Measurements from ENCODE around the gene JMJD1C. TPM values are rescaled to one million over a fixed set of nuclear protein-coding genes. Genes with fewer than 3 reads are reported as not detected.
"Not testable (repeated sequence)": the region's sequence is repeated elsewhere in the genome, so short reads cannot be mapped to it uniquely, and the experiment has no call there.

Gene JMJD1C
- total RNA-seq, 1 donor from 2014 or later, result 123 TPM

- peak; percentile 81 for DNase-seq (ENCODE audit: extremely low read depth, low read depth, low spot score)
These were observed 229.5 kb downstream of the JMJD1C start for GRCh38 chr10:63236113-63236935.

GRCh38 chr10:63235136-63235535 lies 230.6 kb downstream of the JMJD1C start:
- DNase-seq (ENCODE audit: extremely low read depth, low read depth, low spot score), result not testable (repeated sequence)

DNA sequence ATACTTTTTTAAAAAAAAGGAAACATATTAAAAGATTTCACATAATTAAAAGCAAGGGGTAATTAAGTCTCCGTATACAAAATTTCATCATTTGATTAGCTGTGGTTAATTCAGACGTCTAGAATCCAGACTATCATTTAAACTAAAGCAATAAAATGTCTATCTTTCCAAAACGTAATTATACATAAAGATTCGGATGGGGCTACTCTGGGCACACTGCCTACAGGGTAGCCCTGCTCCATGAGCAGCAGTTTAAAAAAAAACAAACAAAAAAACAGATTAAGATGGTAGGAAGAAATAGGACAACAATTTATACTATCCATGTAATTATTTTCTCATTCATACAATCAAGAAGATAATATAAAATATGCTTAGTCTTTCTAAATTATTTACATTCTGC lies 236.6 kb downstream of the JMJD1C start:
- DNase-seq (ENCODE audit: extremely low read depth, low read depth, low spot score), result no peak

DNA sequence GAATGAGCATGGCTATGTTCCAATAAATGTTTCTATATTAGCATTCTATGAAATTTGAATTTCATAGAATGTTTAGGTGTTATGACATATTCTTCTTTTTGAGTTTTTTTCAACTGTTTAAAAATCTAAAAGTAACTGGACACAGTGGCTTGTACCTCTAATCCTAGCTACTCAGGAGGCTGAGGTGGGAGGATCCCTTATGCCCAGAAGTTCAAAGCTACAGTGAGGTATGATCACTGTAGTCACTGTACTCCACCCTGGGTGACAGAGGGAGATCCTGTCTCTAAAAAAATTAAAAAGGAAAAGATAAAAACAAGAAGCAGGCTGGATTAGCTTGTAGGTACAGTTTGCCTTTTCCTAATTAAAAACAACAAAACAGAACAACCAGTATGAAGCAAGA lies 237.5 kb downstream of the JMJD1C start:
- DNase-seq (ENCODE audit: extremely low read depth, low read depth, low spot score), result no peak

- DNase-seq (ENCODE audit: extremely low read depth, low read depth, low spot score), result no peak
These were observed 238.4 kb downstream of the JMJD1C start for GRCh38 chr10:63227207-63227895.

- DNase-seq (ENCODE audit: extremely low read depth, low read depth, low spot score), result no peak
These were observed 241.5 kb downstream of the JMJD1C start for GRCh38 chr10:63224241-63224640.

- no peak for DNase-seq (ENCODE audit: extremely low read depth, low read depth, low spot score)
These were observed 243.8 kb downstream of the JMJD1C start for GRCh38 chr10:63221950-63222349.

- no peak for DNase-seq (ENCODE audit: extremely low read depth, low read depth, low spot score)
These were observed 246.0 kb downstream of the JMJD1C start for GRCh38 chr10:63219749-63220148.

- DNase-seq (ENCODE audit: extremely low read depth, low read depth, low spot score), result no peak
These were observed 248.6 kb downstream of the JMJD1C start for GRCh38 chr10:63217120-63217605.

DNA sequence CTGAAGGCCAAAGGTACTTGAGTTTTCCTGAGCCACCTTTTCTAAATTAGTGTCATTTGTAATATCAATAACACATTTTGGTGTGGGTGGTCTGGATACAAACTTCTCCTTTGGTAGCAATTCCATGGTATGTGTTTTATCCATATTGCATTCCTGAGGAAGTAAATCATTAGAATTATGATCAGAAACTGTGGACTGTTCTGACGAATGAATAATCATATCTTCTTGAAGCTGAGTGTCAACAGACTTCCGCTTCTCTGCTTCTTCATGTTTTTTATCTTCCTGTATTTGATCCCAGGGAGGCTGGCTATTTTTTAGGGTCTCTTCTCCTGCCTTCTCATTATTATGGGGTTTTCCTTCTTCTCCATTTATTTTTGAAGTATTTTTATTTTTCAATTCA lies 251.2 kb downstream of the JMJD1C start:
- no peak for DNase-seq (ENCODE audit: extremely low read depth, low read depth, low spot score)

DNA sequence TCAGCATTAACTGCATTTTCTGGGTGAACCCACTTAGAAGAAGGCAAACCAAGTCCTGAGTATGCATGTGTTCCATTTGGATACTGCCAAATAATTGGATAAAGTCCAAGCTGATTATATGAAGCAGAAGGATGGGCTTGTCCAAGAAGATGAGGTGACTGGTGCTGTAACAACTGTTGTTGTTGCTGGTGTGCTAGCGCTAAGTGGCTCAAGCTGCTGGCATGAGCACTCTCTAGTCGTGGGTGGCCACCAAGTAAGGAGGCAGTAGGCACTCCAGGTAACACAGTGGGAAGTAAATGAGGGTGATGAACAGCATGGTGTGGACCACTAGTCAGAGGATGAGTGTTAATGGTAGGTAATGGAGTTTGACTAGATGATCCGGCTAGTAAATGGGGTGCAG lies 252.3 kb downstream of the JMJD1C start:
- DNase-seq (ENCODE audit: extremely low read depth, low read depth, low spot score), result no peak

DNA sequence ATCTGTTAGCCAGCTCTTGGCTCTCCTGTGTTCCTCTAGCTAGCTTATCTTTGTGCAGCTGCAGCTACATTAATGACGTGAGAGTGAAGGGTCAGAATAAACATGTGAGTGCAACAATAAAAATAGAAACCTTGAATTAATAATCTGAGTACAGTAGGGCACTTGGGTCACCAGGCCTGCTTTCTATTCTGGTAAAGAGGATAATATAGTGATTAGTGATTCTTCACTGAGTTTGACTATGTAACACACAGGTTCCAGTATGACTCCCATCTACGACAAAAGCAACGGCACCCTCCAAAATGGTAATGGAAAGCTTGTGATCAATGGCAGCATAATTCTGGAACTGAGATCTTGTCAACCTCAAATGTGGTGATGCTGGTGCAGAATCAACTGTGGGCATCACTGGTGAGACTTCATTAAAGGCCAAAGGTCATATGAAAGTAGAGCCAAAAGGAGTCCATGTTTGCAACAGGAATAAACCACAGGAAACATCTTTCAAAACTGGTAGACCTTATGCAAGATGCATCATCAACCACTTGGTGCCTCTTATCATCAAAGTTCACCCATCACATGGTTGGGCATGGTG lies 255.1 kb downstream of the JMJD1C start:
- DNase-seq (ENCODE audit: extremely low read depth, low read depth, low spot score), result no peak

DNA sequence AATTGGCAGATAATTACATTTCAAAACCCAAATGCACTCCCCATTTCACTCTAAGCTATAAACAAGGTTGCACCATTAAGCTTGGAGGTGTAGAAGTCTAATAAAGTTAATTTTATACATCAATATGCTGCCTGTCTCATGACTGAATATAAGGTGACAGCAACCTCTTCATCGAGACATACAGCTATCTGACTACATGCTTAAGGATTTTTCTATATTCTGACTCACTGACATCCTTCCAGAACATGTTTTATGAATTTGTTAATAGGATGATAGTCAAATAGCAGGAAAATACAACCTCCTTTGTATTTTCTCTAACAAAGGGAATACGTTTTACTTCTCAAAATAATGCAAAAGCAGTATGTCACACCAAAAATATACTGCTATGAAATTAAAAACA lies 256.1 kb downstream of the JMJD1C start:
- DNase-seq (ENCODE audit: extremely low read depth, low read depth, low spot score), result no peak

- no peak for DNase-seq (ENCODE audit: extremely low read depth, low read depth, low spot score)
These were observed 256.8 kb downstream of the JMJD1C start for GRCh38 chr10:63208986-63209385.

- peak; percentile 66 for DNase-seq (ENCODE audit: extremely low read depth, low read depth, low spot score)
These were observed 258.6 kb downstream of the JMJD1C start for GRCh38 chr10:63206997-63207811.

DNA sequence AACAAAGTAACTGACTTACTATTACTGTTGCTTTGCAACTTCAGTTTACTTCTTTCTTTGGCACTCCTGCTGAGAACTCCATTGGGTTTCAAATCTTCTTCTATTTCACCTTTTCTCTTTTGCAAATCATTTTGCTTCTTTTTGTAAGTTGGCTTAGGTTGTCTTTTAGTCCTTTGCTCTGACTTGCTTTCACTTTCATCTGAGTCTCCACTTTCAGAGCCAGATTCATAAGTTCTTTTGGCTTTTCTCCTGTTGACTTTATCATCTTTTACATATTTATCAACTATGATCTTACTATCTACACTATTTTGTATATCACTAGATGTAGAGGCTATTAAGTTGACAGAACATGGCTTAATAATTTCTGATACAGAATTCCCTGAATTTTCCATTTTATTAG lies 259.2 kb downstream of the JMJD1C start:
- no peak for DNase-seq (ENCODE audit: extremely low read depth, low read depth, low spot score)

- no peak for DNase-seq (ENCODE audit: extremely low read depth, low read depth, low spot score)
These were observed 260.4 kb downstream of the JMJD1C start for GRCh38 chr10:63205421-63205820.

DNA sequence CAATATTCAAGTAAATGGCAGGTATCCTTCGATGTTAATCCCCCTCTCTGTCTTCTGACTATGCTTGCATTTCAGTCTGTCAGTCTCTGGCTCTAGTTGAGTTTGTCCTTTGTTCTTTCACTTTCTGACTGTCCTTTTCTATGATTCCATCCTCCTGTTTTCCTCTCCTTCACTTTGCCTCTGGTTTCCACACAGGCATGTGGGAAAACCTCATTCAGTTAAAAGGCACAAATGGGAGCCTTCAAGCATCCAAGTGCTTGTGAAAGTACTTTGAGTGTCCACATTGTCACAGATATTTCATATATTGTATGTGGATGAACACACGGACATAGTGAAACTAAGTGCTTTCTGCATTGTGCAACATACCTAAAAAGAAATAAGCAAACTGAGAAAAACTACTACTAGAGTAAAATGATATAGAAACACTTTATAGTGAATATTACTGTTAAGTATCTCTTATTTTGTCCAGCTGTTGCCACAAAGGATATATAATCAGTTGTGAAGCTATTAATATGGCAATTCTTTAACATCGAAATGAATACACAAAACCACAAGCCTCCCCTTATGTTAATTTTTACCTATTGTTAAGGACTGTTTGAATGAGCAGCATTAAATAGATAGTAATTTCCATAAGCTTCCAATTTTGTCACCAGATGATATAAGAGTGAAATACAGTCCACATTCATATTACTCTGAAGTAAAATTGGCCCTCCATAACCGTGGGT lies 260.9 kb downstream of the JMJD1C start:
- no peak for DNase-seq (ENCODE audit: extremely low read depth, low read depth, low spot score)

- DNase-seq (ENCODE audit: extremely low read depth, low read depth, low spot score), result no peak
These were observed 264.7 kb downstream of the JMJD1C start for GRCh38 chr10:63201118-63201517.

DNA sequence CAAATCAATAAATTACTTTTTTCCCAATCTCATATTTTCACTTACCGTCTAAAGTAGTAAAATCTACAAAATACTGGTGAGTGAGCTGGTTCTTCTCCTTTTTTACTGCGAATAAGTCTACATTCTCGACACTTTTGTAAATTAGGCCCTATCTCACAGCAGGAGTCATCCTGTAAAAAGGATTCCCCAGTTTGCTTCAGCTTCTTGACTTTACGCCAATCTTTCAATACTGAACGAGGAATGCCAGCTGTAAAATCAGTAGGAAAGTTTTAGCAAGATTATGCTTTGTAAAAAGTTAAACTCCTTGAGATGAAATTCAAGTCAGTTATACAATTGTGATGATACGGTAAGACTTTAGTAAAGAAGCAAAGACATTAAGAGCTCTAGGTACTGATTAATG lies 265.3 kb downstream of the JMJD1C start:
- DNase-seq (ENCODE audit: extremely low read depth, low read depth, low spot score), result no peak
